ENCODE results near the gene BATF. TPM values are rescaled to one million over a fixed set of nuclear protein-coding genes. Genes with fewer than 3 reads are reported as not detected.

Gene BATF
- total and polyA plus RNA-seq, 2 donors from 2014 or later: 1.6 to 3.7 TPM

- DNase-seq: peak in 1 of 5 donors; percentile 82
- intact Hi-C loops (cut with DNase I): no loop called here
- H3K27me3 ChIP-seq (ENCODE audit: control insufficient read depth, insufficient read depth, low read length): no peaks in the 10 kb centered on the region
- H3K36me3 ChIP-seq (ENCODE audit: control insufficient read depth in 2 of 3, insufficient read depth in 3 of 3, low read length in 3 of 3): no peaks in the 10 kb centered on the region
- no peak overlapping the region for H3K4me3 ChIP-seq (ENCODE audit: low read length in 3 of 3)
- H3K9me3 ChIP-seq (ENCODE audit: control insufficient read depth in 2 of 3, insufficient read depth in 1 of 3, low read length in 3 of 3): no peaks in the 10 kb centered on the region
- no peak overlapping the region for H3K27ac ChIP-seq (ENCODE audit: low read depth in 2 of 2, low read length in 2 of 2)
- no peak overlapping the region for H3K9ac ChIP-seq (ENCODE audit: low read length in 3 of 3)
- no peak for FAIRE-seq
- TF ChIP-seq CTCF (IDR thresholded peaks at IDR 0.05; ENCODE audit: borderline replicate concordance, extremely low read depth, insufficient read depth): no peak
- no peaks in the 10 kb centered on the region for H3K4me1 ChIP-seq (ENCODE audit: control insufficient read depth in 2 of 3, insufficient read depth in 2 of 3, low read depth in 1 of 3, low read length in 3 of 3)
Observed at GRCh38 chr14:75559451-75560222, 37.4 kb downstream of the BATF start.

DNA sequence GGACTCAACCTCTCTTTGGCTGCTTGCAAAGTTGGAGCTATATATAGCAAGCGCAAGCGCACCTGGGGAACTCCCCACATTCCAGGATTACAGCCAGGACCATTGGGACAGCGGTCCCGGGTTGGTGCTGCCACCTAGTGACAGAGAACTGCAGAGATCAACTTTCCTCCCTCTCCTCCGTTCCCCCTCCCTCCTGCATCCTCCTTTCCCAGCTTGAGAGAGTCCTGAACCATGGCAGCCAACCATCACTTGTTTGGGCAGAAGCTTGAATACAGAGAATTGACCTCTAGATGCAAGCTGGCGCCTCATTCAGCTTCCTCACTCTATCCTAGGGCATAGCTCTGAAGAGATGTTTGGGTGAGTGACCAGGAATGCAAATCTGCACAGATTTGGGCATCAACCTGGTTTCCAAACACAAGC is 38.8 kb downstream of the BATF start:
- DNase-seq (peak; percentile 80 to 93 (median 89)), FAIRE-seq (no peak)
- Histone ChIP-seq H3K4me3 (ENCODE audit: low read length in 3 of 3) (no peak overlapping the region), H3K4me1 (ENCODE audit: control insufficient read depth in 2 of 3, insufficient read depth in 2 of 3, low read depth in 1 of 3, low read length in 3 of 3) (no peaks in the 10 kb centered on the region), H3K27me3 (ENCODE audit: control insufficient read depth, insufficient read depth, low read length) (no peaks in the 10 kb centered on the region), H3K9me3 (ENCODE audit: control insufficient read depth in 2 of 3, insufficient read depth in 1 of 3, low read length in 3 of 3) (no peaks in the 10 kb centered on the region), H3K9ac (ENCODE audit: low read length in 3 of 3) (no peak overlapping the region), H3K27ac (ENCODE audit: low read depth in 2 of 2, low read length in 2 of 2) (no peak overlapping the region), H3K36me3 (ENCODE audit: control insufficient read depth in 2 of 3, insufficient read depth in 3 of 3, low read length in 3 of 3) (no peaks in the 10 kb centered on the region)
- intact Hi-C loops (cut with DNase I): no loop called here
- peak; percentile 73 for TF ChIP-seq CTCF (IDR thresholded peaks at IDR 0.05; ENCODE audit: borderline replicate concordance, extremely low read depth, insufficient read depth)

DNA sequence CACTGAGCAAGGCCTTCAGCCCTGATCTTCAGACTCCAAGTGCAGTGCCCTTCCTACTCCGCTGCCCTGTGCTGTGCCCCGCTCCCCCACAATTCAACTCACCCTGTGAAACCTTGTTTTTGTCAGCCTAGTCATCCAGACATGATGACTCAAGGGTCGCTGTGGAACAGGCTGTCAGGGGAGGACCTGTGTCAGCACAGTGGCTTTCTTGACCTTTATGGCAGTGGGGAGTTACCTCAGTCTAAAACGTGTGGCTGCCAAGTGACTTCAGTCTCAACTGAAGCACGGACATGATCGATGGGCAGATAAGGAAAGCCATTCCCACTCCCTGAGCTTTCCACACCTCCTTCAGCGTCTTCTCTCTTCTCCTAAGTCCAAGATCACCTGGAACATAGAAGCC is 39.8 kb downstream of the BATF start:
- H3K9me3 ChIP-seq (ENCODE audit: control insufficient read depth in 2 of 3, insufficient read depth in 1 of 3, low read length in 3 of 3): no peaks in the 10 kb centered on the region
- H3K27me3 ChIP-seq (ENCODE audit: control insufficient read depth, insufficient read depth, low read length): no peaks in the 10 kb centered on the region
- no peak for TF ChIP-seq CTCF (IDR thresholded peaks at IDR 0.05; ENCODE audit: borderline replicate concordance, extremely low read depth, insufficient read depth)
- DNase-seq (no peak), FAIRE-seq (no peak)
- H3K27ac ChIP-seq (ENCODE audit: low read depth in 2 of 2, low read length in 2 of 2): no peak overlapping the region
- no peak overlapping the region for H3K9ac ChIP-seq (ENCODE audit: low read length in 3 of 3)
- H3K4me3 ChIP-seq (ENCODE audit: low read length in 3 of 3): no peak overlapping the region
- H3K36me3 ChIP-seq (ENCODE audit: control insufficient read depth in 2 of 3, insufficient read depth in 3 of 3, low read length in 3 of 3): no peaks in the 10 kb centered on the region
- no peaks in the 10 kb centered on the region for H3K4me1 ChIP-seq (ENCODE audit: control insufficient read depth in 2 of 3, insufficient read depth in 2 of 3, low read depth in 1 of 3, low read length in 3 of 3)
- intact Hi-C loops (cut with DNase I): no loop called here

Measured in kidney (tissue), 14 donors.